Ramos (cell line): ENCODE measurements around the gene XRCC6.
"Not testable (repeated sequence)": the region's sequence is repeated elsewhere in the genome, so short reads cannot be mapped to it uniquely, and the experiment has no call there.

ENCODE experiments used
- in situ Hi-C: fragments of 300-500 bp; cut with MboI; formaldehyde crosslinking; loops from one replicate; pipeline ENCODE4 v1.14.3; 2022; ENCODE audit warnings: low sequenced_read_pairs; ENCODE audit not compliant: unreplicated experiment

Gene XRCC6

GRCh38 chr22:41647771-41648170, 26.7 kb downstream of the XRCC6 start:
- in situ Hi-C loops = no loop called here

- in situ Hi-C loops = no loop called here
Observed at GRCh38 chr22:41648432-41648831, 27.3 kb downstream of the XRCC6 start.

- in situ Hi-C loops = no loop called here
Observed at GRCh38 chr22:41650229-41650628, 29.1 kb downstream of the XRCC6 start.

- in situ Hi-C loops = no loop called here
Observed at GRCh38 chr22:41650821-41651220, 29.7 kb downstream of the XRCC6 start.

- in situ Hi-C loops = no loop called here
Observed at GRCh38 chr22:41654322-41654721, 33.2 kb downstream of the XRCC6 start.

GRCh38 chr22:41656556-41656955, 35.5 kb downstream of the XRCC6 start:
- in situ Hi-C loops = no loop called here

GRCh38 chr22:41657709-41658108, 36.6 kb downstream of the XRCC6 start:
- in situ Hi-C loops = no loop called here

GRCh38 chr22:41658869-41659268, 37.8 kb downstream of the XRCC6 start:
- in situ Hi-C loops = no loop called here

- in situ Hi-C loops = no loop called here
Observed at GRCh38 chr22:41659941-41660340, 38.8 kb downstream of the XRCC6 start.

GRCh38 chr22:41660416-41660815, 39.3 kb downstream of the XRCC6 start:
- in situ Hi-C loops = no loop called here

- in situ Hi-C loops = no loop called here
Observed at GRCh38 chr22:41661088-41661487, 40.0 kb downstream of the XRCC6 start.

- in situ Hi-C loops = no loop called here
Observed at GRCh38 chr22:41661713-41662112, 40.6 kb downstream of the XRCC6 start.

- in situ Hi-C loops = not testable (repeated sequence)
Observed at GRCh38 chr22:41663594-41663993, 42.5 kb downstream of the XRCC6 start.

- in situ Hi-C loops = no loop called here
Observed at GRCh38 chr22:41664490-41664889, 43.4 kb downstream of the XRCC6 start.

GRCh38 chr22:41664951-41665350, 43.9 kb downstream of the XRCC6 start:
- in situ Hi-C loops = no loop called here

GRCh38 chr22:41668971-41669911, 48.1 kb downstream of the XRCC6 start:
- in situ Hi-C loops = no loop called here

- in situ Hi-C loops = not testable (repeated sequence)
Observed at GRCh38 chr22:41672096-41672495, 51.0 kb downstream of the XRCC6 start.

GRCh38 chr22:41672780-41673509, 51.9 kb downstream of the XRCC6 start:
- in situ Hi-C loops = no loop called here

GRCh38 chr22:41674846-41675340, 53.8 kb downstream of the XRCC6 start:
- in situ Hi-C loops = no loop called here

- in situ Hi-C loops = no loop called here
Observed at GRCh38 chr22:41676134-41676533, 55.0 kb downstream of the XRCC6 start.

GRCh38 chr22:41681616-41682015, 60.5 kb downstream of the XRCC6 start:
- in situ Hi-C loops = no loop called here
